Activated naive CD8-positive, alpha-beta T cell treated with anti-CD3 and anti-CD28 coated beads, Interleukin-2, amount 50 U/mL, for 16 hours (primary cell): ENCODE results near the gene NSMF.

Experiments used
- DNase-seq: peaks from one replicate; pipeline ENCODE4 v3.0.0-alpha.2; 2020; ENCODE audit warnings: low read depth, low spot score

Gene NSMF

DNA sequence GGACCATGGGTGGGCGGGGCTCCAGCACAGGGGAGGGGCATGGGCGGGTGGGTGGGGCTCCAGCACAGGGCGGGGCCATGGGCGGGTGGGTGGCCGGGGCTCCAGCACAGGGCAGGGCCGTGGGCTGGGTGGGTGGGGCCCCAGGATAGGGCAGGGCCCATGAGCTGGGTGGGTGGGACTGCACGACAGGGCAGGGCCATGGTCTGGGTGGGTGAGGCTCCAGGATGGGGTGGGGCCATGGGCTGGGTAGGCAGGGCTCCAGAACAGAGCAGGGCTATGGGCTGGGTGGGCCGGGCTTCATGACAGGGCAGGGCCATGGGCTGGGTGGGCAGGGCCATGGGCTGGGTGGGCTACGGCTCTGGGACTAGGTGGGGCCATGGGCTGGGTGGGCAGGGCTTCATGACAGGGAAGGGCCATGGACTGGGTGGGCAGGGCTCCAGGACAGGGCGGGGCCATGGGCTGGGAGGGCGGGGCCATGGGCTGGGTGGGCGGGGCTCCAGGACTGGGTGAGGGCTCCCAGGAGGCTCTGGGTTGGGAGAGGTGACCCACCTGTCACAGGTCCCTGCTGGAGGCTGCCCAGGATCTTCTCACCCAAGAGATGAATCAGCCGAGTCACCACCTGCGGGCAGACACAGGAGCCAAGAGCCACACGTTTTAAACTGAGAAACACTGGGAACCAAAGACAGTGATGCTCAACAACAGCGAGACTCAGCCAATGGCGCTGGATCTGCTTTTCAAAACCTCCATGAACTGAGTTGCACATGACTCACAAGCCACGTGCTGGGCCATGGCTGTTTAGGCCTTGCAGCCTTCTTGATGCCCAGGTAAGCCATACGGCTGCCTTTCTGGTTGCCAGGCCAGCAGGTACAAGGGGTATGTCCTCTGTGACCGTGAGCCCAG, 33.6 kb upstream of the NSMF start:
- no peak for DNase-seq

DNA sequence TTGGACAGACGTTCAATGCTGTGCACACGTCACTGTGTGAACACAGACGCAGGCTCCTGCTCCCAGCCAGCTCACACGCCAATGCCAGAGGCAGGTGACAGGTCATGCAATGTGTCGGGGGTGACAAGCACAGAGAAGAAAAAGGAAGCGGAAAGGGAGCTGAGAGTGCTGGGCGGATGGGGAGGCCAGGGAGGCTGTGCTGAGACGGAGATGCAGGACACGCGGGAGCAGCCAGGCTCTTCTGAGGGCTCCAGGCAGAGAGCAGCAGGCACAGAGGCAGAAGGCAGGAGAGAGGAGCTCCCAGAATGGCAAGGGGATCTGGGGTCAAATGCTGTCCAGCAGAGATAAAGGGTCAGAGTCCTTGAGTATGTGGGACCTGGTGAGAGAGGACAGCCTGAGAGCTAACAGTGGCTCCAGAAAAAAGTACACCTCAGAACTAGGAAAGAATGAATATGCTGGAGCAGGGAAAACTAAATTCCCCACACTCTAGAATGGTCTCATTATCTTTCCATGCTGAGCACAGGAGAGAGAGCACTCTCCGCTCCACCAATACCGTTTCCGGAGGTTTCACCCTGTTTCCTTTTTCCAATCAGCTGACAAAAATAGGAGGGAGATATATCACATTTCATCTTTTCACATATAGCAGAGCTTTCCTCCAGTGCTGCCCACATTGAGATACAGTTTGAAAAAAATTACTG, 32.8 kb upstream of the NSMF start:
- DNase-seq = no peak

DNA sequence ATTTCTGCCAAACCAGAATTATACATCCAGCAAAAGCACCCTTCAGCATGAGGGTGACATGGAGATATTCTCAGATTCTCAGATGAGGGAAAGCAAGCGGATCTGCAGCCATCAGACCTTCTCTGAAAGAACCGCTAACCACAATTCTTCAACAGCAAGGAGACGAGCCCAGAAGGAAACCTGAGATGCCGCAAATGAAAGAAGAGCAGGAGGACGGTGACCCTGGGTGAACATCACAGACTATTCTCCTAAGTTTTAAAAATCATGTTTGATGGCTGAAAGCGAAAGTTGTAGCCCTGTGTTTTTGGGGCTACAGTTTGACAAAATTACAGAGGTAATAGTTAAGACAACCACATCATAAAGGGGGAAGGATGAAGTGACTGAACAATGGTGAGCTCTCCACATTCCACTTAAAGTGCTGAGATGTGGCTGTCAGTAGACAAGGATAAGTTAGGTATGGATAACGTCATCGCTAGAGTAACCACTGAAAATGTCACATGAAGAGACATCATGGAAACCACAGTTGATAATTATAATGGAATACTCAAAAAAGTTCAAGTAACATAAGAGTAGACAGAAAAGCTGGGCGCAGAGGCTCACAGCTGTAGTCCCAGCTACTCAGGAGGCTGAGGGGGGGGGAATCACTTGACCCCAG, 31.5 kb upstream of the NSMF start:
- DNase-seq = no peak

DNA sequence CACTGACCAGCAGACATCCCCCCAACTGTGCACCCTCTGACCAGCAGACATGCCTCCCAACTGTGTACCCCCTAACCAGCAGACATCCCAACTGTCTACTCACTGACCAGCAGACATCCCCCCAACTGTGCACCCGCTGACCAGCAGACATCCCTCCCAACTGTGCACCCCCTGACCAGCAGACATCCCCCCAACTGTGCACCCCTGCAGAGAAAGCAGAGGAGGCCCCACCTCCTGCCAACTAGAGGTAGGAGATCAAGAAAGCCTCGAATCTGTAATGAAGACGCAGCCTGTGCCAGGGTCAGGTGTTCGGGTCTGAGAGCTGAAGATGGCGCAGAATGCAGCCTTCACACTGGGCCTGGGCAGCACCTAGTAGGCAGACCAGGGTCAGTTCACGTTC, 29.8 kb upstream of the NSMF start:
- no peak for DNase-seq

DNA sequence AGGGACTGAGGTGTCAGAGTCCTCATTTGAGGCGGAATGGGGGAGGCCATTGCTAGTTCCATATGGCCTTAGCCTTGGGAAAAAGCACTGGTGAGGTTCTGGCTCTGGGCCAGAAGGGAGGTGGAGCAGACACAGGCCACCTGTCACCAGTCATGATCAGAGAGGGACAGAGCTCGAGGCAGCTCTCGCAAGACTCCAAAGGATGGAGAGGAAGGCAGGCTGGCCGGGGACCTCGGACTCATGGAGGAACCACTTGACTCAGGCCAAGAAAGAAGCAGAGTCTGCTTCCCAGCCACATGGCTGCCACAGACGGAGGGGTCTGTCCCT, 29.2 kb upstream of the NSMF start:
- no peak for DNase-seq

DNA sequence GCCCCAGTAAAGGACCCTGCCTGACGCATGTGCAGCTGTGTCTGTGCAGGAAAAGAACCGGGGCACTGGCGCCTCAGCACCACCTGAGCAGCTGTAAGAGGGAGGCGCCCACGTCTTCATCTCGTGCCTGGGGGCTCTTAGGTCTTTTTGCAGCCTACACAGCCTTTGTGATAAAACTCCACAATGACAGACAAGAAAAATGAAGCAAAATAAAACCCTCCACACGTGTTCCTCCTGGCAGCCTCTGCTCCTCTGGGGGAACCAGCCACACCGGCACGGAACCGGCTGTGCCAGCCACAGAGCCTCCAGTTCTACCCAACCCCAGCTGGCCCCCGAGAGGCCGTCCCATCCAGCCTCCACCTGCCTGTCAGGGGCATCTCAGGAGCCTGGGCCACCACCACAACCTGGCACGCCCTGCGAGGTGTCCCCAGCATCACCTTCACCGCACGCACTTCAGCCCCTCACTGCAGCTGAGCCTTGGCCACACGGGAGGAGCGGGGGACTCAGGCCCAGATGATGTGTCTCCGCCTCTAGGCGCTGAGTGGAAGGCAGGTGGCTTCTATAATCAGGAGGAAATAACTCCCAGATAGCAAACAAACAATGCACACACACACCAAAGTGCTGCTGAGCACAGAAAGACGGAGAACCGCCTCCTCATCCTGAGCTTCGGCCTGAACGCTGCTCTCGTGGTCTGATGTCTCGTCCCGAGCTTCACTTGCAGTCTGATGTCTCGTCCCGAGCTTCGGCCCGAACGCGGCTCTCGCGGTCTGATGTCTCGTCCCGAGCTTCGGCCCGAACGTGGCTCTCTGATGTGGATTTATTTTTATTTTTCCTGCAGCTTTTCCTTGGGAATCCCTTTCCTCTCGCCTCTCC, 28.6 kb upstream of the NSMF start:
- no peak for DNase-seq

DNA sequence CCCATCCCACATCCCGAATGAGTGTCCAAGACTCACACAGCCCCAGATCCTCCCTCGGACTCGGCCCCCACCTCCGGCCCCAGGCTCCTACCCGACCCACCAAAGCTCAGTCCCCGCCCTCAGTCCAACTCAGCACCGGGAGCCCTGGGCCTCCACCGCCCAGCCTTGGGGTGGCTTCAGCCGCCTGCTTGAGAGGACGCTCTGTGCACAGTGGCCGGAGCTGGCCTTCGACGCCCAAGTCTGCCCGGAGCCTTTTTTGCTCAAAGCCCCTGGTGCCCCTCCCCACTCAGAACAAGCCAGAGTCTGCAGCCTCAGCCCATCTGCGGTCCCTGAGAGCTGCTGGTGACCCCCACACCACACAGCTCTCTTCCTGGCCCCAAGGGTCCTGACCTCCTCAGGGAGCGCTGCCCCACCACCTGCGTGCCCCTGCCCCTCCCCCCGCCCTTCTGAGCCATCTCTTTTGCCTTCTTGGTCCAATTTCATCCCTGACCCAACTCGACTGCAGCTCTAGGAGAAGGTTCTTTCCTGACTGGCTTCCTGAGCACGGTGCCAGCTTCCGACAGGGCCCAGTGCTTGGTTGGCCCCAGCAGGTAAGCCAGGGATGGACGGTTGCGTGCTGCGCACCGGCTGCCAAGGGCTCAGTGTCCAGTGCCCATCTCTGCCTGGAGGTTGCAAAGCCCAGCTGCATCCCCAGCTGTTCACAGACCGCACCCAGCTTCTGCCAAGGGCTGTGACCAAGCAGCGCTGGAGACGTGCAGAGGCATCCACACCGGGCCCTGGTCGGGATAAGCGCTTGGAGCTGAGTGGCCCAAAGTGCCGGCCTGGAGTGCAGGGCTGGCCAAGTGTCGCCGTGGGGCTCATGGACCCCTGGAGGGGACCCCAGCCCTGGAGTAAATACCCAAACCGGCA, 27.7 kb upstream of the NSMF start:
- no peak for DNase-seq

DNA sequence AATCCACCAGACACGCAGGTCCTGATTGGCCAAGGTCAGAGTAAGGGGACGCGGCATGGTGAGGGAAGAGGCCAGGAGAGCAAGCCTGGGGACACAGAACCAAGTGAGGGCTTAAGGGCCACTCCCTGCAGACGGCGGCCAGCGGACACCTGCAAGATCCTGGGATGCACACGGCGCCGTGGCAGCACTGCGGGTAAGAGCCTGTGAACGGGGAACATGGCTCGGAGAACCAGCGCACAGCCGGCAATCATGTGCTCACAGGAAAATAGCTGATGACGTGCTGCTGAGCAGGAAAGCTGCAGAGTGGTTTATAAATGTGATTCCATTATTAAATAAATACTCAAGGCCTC, 27.0 kb upstream of the NSMF start:
- no peak for DNase-seq

DNA sequence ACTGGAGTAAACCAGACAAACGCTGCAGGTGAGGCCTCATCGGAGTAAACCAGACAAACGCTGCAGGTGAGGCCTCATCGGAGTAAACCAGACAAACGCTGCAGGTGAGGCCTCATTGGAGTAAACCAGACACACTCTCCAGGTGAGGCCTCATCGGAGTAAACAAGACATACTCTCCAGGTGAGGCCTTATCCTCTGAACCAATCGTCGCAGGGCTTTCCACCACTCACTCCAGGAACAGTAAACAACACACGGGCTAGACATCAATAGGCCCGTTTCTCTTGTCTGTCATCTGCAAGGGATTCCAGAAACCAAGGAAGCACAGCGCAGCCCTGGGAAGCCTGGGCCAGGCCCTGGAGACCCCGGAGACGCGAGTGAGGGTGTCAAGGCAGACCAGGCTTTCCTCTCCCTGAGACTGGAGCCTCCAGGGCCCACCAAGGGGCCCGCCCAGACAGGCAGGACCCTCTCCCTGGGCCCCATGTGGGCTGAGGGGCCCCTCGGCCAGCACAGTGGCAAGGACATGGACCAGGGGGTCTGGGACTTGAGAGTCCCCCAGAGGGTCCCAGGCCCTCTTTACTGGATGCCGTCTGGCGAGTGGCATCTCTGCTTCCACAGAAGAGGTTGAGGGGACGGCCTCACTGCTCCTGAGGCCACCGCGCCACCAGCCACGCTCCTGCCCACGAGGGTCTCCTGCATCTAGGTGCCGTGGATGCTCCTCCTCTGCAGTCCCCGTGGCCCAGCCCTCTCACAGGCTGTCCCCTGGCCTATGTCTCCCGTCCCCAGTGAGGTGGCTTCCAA, 26.4 kb upstream of the NSMF start:
- no peak for DNase-seq

DNA sequence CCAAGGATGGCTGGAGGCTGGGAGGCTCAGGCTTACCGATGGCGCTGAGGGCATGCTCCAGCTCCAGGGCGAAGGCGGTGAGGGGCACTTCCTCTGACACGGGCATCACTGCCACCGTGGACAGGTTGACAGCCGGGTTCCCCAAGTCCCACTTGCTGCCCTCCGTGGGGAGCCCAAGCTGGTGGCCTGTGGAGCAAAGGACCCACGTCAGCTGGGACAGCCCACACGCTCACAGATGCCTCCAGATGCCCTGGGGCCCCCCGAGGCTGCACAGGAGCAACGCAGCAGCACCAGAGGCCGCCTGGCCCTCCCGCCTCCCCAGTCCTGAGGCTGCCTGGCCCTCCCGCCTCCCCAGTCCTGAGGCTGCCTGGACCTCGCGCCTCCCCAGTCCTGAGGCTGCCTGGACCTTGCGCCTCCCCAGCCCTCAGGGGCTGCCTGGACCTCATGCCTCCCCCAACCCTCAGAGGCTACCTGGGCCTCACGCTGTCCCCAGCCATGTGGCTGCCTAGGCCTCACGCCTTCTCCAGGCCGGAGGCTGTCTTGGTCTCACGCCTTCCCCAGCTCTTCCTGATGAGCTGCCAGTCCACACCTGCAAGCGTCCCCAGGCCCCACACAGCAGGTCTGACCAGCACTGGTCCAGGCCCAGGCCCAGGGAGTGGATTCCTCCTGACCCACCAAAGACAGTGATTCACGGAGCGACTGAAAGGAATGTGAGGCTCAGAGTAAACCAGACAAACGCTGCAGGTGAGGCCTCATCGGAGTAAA, 25.6 kb upstream of the NSMF start:
- no peak for DNase-seq

DNA sequence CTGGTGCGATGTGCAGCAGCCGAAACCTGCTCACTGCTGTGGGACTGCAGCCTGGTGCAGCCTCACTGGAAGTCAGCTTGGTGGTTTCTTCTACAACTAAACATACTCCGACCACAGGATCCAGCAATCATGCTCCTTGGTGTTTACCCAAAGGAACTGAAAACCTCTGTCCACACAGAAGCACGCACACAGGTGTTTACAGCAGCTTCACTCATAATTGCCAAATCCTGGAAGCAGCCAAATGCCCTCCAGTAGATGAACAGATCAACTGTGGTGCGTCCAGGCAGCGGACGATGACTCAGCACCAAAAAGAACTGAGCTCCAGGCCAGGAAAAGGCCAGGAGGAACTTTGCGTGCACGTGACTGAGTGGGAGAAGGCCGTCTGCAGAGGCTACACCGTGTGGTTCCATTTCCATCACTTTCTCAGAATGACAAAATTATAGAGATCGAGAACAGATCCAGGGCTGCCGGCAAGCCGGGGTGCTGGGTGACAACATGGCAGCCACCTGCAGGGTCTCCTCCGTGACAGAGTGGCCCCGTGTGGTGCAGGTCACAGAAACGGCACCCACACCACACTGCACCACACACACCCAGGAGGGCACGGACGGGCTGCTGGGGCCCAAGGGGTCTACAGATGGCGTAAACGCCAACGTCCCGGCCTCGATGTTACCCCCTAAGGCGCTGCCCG, 23.1 kb upstream of the NSMF start:
- no peak for DNase-seq

DNA sequence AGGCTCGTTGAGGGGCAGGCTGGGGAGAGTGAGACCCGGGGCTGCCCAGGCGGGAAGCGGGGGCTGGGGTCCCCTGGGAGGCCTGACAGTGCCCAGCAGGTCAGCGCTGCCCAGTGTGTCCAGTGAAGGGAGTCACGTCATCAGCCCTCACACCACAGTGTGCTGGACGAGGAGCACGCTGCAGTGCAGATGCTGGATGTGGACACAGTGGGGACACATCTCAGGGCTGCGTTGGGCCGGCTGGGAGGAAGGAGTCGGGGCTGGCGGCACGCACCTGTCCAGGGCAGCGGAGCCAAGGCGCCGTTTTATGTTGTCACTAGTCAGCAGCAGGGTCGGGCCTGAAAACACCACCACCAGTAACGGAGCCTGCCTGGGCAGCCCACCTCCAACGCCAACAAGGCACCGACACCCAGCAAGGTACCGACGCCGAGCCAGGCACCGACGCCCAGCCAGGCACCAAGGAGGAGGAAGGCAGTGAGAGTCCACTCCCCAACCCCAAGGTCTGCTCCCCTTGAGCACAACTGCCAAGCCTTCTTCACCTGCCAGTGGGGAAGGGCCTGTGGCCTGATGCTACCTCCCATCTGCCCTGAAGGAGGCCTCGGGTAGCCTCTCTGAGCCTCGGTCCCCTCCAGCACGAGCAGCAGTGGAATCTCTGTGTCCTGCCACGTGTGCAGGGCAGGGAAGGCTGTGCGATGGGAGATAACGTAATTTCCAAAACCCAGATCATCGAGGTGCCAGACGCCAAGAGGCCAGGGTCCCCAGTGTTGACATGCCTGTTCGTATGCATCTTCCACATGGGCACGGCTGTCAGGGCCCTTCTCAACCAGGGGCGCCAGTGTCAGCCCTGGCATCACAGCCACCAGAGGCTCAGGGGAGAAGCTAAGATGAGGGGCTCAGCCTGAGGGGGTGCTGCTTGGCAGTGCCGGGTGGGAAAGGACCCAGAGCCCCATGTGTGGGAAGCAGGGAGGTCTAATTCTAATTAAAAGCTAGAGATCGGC, 21.9 kb upstream of the NSMF start:
- no peak for DNase-seq

DNA sequence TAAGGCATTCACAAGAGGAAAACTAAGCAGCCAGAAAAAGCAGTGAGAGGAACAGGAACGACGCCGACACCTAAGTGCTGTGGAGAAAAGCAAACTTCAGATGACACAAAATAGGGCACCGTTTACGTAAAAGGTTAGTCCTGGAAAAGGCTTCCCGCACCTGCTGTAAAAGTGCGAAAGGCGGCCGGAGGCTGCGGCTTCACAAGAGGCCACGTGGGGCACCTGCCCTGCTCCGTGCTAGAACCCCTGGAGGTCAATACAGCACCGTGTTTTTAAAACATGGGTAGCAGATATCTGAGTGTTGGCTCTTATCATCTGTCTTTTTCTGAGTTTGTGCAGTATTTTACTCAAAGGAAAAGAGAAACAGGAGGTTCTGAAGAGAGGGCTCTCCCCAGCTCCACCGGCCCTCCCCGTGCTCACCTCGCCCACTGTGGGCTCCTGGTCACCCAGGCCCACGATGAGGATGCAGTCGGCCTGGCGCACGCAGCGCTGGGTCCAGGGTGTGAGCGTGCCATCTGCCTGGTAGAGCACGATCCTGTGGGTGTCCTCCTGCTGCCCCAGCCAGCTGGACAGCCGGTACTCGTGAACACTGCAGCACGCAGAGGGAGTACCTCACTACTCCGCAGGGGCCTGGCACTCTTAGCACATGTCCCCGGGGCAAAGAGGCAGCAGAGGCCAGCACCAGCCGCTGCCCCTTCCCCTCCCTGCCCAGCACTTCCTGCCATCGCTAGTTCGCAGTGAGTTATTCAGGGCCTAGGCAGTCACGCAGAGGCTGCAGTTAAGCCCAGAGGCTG, 21.0 kb upstream of the NSMF start:
- no peak for DNase-seq

DNA sequence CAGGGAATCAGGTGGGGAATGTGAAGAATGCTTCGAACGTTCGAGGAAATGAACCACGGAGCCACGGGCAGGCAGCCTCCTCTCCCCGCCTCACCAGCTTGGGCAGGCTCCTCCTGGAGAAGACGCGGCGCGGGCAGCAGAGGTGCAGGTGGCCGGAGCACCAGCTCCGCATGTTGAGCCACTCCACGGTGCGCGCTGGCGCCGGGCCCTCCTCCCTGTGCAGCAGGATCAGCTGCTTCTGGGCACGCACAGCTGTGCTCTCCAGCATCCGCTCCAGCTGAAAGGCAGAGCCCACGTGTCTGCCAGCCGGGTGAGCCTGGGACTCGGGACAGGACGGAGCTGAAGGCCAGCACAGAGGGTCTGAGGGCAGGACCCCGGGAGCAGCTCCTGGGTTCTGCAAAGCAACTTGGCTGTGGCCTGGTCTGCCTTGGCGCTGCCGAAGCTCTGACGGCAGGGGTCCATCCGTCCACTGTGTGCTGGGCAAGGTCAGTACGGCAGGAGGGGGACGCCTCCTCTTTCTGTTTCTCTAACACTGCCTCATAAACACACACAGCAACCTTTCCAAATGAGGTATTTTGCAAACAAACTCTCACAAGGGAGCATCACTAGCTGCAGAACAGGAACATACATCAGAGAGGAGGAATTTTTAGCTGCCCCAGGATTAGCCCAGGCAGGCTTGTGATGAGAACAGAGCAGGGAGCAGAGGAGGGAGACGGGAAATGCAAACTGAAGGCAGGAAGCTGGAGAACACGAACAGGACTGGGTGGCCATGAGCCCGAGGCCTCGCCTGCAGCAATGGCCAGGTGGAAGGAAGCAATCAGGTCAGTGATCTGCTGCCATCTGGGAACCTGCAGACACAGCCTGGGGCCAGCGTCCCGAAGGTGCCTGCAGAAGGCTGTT, 20.1 kb upstream of the NSMF start:
- DNase-seq = no peak

DNA sequence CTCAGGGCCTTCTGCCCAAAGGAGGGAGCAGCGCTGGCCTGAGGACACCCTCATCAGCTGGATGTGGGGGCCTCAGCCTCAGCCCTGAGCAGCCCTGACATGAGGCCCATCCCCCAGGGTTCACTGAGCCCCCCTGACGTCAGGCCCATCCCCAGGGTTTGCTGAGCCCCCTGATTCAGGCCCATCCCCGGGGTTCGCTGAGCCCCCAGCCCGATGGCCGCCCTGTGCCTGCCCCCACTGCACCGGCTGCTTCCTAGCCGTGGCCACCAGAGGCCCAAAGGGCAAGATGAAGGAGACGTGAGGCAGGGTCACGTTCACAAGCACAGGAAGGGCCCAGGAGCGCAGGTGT, 19.5 kb upstream of the NSMF start:
- DNase-seq = no peak
